ENCODE results near the gene SDR42E1.

SDR42E1 gene, protein sequence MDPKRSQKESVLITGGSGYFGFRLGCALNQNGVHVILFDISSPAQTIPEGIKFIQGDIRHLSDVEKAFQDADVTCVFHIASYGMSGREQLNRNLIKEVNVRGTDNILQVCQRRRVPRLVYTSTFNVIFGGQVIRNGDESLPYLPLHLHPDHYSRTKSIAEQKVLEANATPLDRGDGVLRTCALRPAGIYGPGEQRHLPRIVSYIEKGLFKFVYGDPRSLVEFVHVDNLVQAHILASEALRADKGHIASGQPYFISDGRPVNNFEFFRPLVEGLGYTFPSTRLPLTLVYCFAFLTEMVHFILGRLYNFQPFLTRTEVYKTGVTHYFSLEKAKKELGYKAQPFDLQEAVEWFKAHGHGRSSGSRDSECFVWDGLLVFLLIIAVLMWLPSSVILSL

DNA sequence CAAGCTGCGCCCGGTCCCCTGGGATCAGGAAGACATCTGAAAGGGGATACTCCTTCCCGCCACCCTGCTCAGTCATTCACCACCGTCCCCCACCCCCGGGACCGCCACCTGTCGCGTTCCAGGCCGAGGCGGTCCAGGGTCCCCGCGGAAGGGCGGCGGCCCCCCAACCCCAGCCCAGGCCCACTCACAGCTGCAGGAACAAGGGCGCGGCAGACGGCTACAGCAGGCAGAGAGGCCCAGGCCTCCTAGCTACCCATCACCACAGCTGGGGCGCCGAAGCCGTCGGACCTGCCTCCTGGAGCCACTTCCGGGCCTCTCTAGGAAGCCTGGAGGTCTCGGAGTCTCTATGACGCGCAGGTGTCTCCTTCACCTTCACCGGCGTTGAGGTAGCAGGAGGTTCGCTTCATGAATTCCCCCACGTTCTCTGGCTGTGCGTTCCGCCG is at the start of gene SDR42E1:
Gene SDR42E1, minus strand, starts transcription at position 272 of the 443 bp plus-strand sequence. CDS start 10,612 bp downstream, outside the sequence.
- in situ Hi-C loops (cut with HindIII; ENCODE audit: low sequenced_read_pairs): no loop called here

DNA sequence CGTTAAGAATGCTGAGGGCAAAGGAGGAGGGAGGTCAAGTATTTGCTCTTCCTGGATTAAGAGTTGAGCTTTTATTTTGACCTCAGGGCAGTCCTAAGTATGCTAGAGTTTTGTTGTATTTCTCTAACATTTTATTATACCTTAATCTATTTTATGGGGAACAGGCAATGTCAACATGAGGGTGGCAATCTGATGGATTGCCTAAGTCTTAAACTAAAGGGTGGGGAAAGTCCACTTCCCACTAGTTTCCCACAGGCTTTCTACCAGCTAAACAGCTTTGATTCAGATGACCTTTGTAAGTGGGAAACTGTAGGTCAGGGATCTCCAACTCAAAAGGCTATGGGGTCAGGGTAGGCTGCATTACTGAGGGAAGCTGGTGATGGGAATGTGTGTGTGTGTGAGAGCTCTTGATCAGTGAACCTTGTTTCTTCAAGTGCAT is 48.7 kb upstream of the SDR42E1 start:
- in situ Hi-C loops (cut with HindIII; ENCODE audit: low sequenced_read_pairs): no loop called here

DNA sequence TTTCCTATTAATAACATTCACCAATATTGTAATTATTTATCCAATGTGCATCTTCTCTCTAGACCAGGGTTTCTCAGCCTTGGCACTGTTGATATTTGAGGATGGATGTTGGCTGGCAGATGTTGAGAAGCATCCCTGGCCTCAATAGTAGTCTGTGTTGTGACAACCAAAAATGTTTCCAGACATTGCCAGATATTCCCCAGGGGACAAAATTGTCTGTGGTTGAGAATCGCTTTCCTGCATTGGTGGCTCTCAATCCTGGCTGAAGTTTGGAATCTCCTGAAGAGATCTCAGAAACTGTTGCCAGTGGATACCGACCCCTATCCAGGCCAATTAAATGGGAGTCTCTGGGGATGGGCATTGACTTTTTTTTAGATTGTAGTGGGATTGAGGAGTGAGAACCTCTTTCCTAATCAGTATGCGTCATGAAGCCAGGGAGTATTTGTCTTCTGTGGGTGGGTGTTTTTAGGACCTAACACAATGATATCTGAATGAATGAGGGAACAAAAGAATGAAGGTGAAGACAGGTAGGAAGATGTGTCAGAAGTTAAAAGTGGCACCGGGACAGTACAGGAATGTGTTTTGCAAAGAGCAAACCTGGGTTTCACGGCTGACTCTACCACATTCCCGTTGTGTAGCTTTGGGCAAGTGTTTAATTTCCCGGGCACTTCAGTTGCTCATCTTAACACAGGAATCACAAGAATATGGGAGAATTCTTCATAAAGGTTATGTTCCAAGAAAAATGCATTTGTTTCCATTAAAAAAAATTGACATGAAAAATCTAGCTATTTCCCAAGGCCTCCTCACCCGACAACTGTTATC is 48.1 kb upstream of the SDR42E1 start:
- in situ Hi-C loops (cut with HindIII; ENCODE audit: low sequenced_read_pairs): no loop called here

DNA sequence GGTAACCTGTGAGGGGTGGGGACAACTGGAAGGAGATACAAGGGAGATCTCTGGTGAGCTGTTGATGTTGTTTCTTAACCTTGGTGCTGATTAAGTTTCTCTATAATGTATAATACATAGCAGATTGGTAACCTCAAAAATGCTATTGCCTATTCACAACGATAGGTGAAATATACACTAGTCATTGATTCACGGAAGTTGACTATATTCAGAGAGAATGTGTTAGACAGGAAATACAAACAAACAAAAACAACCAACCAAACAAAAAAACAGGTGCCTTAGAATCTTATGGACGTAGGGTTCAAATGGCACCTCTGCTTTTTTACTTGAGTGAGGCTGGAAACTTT is 45.3 kb upstream of the SDR42E1 start:
- in situ Hi-C loops (cut with HindIII; ENCODE audit: low sequenced_read_pairs): no loop called here

DNA sequence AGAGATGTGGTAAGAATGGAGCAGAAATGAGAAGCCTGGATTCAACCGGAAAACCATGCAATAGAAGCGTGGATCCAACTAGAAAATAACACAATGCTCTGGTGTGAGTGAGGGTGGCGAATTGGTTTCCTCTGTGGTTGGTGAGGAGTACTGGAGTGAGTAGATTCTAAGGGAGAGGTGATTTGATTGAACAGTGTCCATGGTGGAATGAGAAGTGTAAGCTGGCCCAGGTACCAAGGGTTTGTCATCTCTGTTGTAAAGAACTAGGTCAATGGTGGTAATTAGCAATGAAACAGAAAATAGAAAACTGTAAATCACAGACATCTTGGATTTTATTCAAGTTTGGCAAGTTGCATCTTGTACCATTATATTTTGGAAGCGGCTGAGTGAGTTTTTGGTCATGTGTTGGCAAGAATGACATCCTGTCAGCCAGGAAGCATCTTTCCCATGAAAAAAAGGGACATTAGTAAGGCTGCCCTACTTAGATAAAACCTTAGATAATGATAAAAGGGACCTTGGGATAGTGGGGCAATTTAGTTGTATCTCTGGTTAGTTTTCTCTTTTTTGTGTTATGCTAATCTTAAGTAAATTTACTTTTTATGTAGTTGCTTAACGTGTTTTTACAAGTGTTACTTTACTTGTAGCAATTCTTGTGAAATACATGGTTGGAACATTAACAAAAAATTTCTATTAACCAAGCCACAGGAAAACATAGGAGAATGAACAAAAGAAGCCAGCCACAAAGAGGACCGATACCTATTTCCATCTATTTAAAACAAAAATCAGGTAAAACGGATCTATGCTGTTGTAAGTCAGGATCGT is 44.7 kb upstream of the SDR42E1 start:
- in situ Hi-C loops (cut with HindIII; ENCODE audit: low sequenced_read_pairs): no loop called here

DNA sequence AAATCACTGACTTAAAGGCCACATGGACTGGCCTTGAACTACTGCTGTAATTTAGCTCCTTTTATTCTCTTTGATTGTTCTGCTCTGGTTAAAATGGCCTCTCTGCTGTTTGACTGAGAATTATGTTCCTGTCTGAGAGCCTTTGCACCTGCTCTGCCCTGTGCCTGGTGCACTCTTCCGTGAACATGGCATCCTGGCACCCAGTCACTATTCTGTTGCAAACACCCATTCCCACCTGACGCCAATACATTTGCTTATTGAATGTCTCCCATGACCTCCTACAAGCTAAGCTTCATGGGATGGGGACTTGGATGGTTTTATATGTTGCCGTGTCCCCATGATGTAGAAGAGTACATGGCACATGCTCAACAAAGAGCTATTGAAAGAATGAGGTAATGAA is 43.8 kb upstream of the SDR42E1 start:
- in situ Hi-C loops (cut with HindIII; ENCODE audit: low sequenced_read_pairs): no loop called here

DNA sequence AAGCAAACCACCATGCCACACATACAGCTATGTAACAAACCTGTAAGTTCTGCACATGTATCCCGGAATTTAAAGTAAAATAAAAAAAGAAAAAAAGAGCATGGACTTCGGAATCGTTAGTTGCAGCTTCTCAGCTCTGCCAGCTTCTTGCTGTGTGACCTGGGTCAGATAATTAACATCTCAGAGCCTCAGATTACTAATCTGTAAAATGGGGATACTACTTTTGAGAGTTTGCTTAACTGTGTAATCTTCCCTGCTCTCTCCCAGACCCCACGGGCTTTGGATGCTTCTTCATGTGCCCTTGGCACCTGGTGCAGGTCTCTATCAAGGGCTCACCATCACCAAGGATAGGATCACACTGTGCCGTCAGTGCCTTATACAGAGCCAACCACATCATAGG is 40.4 kb upstream of the SDR42E1 start:
- in situ Hi-C loops (cut with HindIII; ENCODE audit: low sequenced_read_pairs): no loop called here

DNA sequence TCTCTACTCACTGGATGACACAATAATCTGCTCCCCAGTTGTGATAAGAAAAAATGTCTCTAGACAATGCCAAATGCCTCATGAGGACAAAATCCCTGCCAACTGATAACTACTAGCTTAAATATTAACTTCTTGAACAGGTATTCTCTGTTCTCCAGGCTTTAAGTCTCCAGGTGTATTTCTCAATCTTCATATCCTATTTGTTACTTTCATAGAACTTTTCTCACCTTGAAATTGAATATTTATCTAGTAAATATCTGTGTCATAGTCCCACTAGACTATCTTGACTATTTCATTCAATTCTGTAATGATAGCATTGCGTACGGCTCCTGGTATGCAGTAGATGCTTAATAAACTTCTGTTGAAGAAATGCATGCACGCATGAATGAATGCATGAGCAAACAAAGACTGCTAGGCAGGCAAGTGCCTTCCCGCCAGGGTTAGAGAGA is 39.7 kb upstream of the SDR42E1 start:
- in situ Hi-C loops (cut with HindIII; ENCODE audit: low sequenced_read_pairs): no loop called here

DNA sequence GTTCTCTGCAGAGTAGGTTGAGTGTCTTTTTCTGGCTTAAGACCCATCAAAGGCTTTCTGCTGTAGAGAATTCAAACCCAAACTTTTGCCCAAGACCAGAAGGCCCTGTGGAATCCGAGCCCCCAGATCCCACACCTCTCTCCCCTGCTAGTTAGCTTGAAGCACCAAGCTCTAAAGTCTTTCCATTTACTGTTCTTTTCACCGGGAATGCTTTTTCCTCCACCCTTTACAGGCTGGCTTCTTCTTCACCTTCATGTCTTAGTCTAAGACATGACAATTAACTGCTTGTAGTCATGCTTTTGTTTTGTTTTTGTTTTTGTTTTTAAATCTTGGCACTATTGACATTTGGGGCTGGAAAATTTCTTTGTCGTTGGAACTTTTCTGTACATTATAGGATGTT is 39.2 kb upstream of the SDR42E1 start:
- in situ Hi-C loops (cut with HindIII; ENCODE audit: low sequenced_read_pairs): no loop called here

DNA sequence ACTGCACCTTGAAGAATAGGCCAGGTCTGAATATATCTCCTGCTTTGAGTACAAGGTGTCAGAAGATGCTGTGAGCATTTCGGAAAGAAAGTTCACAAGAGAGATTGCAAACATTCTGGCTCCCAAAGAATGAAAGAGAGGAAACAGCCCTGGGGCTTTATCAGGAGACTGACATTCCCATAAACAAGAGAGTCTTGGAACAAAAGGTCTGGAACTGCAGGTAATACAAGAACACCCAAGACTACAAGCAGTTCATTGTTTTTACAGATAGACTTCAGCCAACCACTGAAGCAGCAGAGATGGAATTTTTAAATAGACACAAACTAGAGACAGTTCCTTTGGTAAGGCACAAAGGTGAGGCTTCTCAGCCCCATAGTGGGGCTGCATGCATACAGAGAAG is 38.2 kb upstream of the SDR42E1 start:
- in situ Hi-C loops (cut with HindIII; ENCODE audit: low sequenced_read_pairs): loop anchor here (25.0 kb wide), 1 partner anchor 188 kb away; no protein-coding TSS in a partner anchor

DNA sequence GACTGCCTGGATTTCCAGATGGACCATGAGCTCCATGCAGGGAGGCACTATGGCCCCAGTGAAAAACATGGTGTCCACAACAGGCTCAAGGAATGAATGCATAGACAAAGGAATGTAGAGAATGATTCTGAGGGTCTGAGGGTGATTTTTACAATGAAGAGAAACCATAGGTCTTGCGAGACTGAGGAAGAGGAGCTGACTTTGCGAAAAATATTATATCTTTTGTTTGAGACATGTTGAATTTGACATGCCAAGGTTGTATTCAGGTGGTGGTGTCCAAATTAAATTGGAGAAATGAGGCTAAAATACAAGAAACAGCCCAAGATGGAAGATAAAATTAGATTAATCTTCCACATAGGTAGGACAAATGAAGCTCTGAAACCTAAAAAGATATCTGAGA is 36.5 kb upstream of the SDR42E1 start:
- in situ Hi-C loops (cut with HindIII; ENCODE audit: low sequenced_read_pairs): loop anchor here (25.0 kb wide), 1 partner anchor 190 kb away; no protein-coding TSS in a partner anchor

DNA sequence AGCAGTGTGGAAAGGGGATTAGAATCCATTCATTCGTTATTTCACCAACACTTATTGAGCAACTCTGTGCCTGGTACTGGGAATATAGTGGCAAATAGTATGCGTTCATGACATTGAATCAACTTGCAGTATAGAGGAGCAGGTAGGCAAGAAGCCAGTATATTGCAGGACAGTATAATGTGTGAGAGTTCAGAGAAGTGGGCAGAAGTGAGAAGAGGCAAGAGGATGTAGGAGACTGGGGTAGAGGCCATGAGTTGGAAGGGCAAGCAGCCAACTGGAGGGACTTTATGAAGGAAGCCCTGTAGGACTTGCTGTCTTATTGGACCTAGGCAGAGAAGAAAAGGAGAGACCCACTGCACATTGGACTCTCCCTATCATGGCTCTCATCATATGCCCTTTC is 36.1 kb upstream of the SDR42E1 start:
- in situ Hi-C loops (cut with HindIII; ENCODE audit: low sequenced_read_pairs): loop anchor here (25.0 kb wide), 1 partner anchor 190 kb away; no protein-coding TSS in a partner anchor

DNA sequence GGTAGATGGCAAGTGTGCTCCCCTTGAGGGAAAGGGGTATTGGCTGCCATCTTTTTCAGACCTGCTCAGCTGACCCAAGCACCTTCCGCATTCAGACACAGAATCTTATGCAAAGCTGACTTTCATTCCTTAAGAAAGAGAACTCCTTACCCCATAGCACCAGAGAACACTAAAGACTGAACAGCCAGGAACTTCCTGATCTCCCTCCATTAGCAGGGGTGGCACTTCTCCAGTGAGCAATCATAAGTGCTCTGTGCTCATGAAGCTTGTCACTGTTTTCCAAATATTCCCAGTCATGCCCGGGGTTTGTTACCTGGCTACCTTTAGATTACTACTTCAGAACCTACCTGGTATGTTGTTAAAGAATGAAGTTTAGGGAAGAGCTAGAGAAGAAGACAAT is 35.7 kb upstream of the SDR42E1 start:
- in situ Hi-C loops (cut with HindIII; ENCODE audit: low sequenced_read_pairs): loop anchor here (25.0 kb wide), 1 partner anchor 190 kb away; no protein-coding TSS in a partner anchor

DNA sequence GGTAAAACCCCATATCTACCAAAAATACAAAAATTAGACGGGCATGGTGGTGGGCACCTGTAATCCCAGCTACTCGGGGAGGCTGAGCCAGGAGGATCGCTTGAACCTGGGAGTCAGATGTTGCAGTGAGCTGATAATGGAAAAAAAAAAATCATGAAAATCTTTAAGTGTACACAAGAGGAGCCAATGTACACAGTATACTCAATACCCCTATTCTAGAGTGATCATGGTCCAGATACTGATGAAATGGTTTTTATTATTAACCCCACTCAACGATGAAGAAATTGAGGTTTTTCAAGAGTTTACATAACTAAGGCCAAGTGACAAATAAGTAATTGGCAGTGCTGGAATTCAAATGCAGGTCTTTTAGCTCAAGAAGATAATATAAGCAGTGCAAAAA is 35.3 kb upstream of the SDR42E1 start:
- in situ Hi-C loops (cut with HindIII; ENCODE audit: low sequenced_read_pairs): loop anchor here (25.0 kb wide), 1 partner anchor 191 kb away; no protein-coding TSS in a partner anchor

DNA sequence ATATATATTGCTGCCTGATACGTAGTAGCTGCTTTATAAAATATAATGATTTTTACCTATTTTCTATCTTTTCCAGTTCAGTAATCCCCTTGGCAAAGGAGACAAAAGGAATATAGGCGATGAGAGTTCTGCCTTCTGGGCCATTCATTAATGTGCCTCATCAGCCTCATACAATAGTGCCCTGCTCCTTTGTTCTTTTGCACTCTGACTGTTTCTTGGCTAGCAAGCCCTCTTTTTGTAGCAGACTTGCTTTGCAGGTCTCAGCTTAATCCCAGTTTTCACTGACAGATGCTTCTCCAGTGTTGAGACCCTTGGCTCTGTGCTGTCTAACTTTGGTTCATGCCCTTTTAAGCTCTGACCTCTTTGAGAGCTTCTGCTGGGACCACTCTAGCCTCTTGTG is 34.2 kb upstream of the SDR42E1 start:
- in situ Hi-C loops (cut with HindIII; ENCODE audit: low sequenced_read_pairs): loop anchor here (25.0 kb wide), 1 partner anchor 192 kb away; no protein-coding TSS in a partner anchor

DNA sequence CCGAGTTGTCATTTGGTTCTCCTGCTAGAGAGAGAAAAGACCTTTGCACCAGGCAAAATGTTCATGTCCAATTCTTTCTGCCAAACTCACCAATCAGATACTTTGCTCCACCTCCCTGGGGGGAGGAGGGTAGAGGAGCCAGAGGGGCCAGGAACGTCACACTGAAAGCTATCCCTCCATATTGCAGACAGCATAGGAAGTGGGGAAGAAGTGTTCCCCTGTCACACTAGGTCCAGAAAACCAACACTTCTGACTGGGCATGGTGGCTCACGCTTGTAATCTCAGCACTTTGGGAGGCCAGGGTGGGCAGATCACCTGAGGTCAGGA is 33.3 kb upstream of the SDR42E1 start:
- in situ Hi-C loops (cut with HindIII; ENCODE audit: low sequenced_read_pairs): loop anchor here (25.0 kb wide), 1 partner anchor 193 kb away; no protein-coding TSS in a partner anchor

DNA sequence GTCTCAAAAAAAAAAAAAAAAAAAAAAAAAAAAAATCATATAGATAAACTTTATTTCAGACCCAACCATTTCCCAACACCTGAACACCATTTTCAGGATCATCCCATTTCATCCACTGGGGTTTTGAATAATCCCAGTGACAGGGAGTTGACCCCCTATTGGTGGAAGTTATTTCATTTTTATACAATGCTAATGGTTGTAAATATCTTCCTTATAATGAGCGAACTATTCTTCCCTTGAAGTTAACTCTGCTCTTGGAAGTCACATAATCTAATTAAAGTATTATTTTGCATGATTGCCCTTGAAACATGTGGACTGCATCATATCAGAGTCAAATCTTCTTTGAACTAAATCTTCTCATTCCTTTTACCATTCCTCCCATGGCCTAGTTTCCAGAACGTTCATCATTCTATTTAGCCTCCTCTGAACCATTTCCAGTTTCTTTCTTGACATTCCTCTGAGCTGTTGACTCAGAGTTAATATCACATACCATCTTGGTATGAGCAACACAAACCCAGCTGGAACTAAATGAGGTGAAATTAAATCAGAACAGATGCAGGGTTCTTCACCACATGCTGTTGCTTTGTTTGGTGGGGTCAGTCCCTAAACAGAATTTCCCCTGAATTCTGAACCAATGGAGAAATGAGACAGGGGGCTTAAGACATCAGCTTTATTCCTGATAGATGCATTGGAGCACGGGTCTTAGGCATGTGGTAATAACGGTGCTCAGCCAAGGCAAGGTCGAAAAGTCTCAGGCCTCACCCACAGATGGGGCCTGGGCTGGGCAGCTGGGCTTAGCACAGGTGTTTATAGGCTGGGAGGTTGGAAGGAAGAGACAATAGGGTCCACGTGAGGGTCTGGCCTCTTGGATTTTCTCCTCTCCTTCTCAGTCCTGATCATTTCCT is 32.7 kb upstream of the SDR42E1 start:
- in situ Hi-C loops (cut with HindIII; ENCODE audit: low sequenced_read_pairs): loop anchor here (25.0 kb wide), 1 partner anchor 193 kb away; no protein-coding TSS in a partner anchor

DNA sequence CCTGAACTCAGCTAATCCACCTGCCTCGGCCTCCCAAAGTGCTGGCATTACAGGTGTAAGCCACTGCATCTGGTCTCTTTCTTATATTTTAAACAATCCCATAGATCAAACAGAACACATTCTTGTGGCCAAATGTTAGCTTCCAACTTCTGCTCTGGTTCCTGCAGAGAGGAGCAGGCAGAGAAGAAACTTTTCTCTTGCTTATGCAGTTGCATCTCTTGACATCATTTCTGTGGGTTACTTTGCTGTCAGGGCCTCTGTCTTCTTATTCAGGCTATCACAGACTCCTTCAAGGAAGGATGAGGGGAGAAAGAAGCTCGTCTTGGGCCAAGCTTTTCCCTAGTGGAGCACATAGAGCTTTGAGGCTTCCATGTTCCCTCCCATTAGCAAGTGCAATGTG is 31.6 kb upstream of the SDR42E1 start:
- in situ Hi-C loops (cut with HindIII; ENCODE audit: low sequenced_read_pairs): loop anchor here (25.0 kb wide), 1 partner anchor 194 kb away; no protein-coding TSS in a partner anchor

DNA sequence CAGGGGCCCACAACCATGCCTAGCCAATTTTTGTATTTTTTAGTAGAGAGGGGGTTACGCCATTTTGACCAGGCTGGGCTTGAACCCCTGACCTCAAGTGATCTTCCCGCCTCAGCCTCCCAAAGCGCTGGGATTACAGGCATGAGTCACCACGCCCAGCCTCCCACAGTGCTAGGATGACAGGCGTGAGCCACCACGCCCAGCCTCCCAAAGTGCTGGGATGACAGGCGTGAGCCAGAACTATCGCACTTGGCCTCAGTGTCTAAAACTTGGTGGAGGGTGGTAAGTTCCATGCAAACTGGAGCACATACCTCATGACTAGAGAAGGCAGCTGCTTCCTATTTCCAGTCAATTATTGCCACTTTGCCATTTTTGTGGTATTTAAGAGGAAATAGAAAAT is 30.9 kb upstream of the SDR42E1 start:
- in situ Hi-C loops (cut with HindIII; ENCODE audit: low sequenced_read_pairs): loop anchor here (25.0 kb wide), 1 partner anchor 195 kb away; no protein-coding TSS in a partner anchor

Data from DLD1 (cell line).